GM20000 (cell line): ENCODE measurements around the gene RSAD2.

Source experiments
- DNase-seq: peaks from one replicate; pipeline ENCODE4 v3.0.0; 2012; ENCODE audit warnings: low spot score
- CTCF ChIP-seq: IDR thresholded peaks from 2 replicates; pipeline ENCODE4 v1.5.1; 2012; ENCODE audit warnings: mild to moderate bottlenecking, control low read depth; ENCODE audit errors: extremely low read depth, missing control alignments

Gene RSAD2

GRCh38 chr2:6838673-6839319 is 38.8 kb upstream of the RSAD2 start:
- TF ChIP-seq CTCF = no peak
- DNase-seq = no peak

GRCh38 chr2:6841537-6842287 is 35.9 kb upstream of the RSAD2 start:
- no peak for TF ChIP-seq CTCF

GRCh38 chr2:6845312-6845711 is 32.3 kb upstream of the RSAD2 start:
- DNase-seq = no peak

More at GRCh38 chr2:6841537-6842287, 35.9 kb upstream of the RSAD2 start:
- DNase-seq = no peak

GRCh38 chr2:6845903-6846302 is 31.7 kb upstream of the RSAD2 start:
- no peak for TF ChIP-seq CTCF

More at GRCh38 chr2:6845312-6845711, 32.3 kb upstream of the RSAD2 start:
- no peak for TF ChIP-seq CTCF

GRCh38 chr2:6846540-6846939 is 31.0 kb upstream of the RSAD2 start:
- DNase-seq = no peak
- TF ChIP-seq CTCF = no peak

More at GRCh38 chr2:6845903-6846302, 31.7 kb upstream of the RSAD2 start:
- DNase-seq = no peak

- TF ChIP-seq CTCF = no peak
- DNase-seq = no peak
Observed at GRCh38 chr2:6846967-6847681, 30.5 kb upstream of the RSAD2 start.

GRCh38 chr2:6852195-6852594 is 25.4 kb upstream of the RSAD2 start:
- DNase-seq = no peak
- no peak for TF ChIP-seq CTCF
